Measurements from ENCODE around the gene HPS1. TPM values are rescaled to one million over a fixed set of nuclear protein-coding genes. Genes with fewer than 3 reads are reported as not detected.

The HPS1 gene
- total RNA-seq, 2 donors from 2014 or later: 39.6 to 43.3 TPM

DNA sequence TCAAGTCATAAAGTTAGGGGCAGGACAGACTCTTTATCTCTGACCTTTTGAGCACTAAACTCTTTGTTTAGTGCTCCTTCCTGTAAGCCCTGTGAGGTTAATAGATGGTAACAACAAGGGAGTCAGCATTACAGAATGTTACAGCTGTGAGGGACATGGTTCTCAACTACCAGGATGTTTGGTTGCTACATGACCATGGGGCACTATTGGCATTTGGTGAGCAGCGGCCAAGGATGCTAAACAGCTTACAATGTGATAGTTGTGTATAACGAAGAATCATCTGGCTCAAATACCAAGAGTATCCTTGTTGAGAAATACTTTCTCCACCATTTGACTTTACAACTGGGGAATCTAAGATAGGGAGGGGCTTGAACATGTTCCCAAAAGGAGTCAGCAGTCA lies 35.4 kb upstream of the HPS1 start:
- Mint-ChIP-seq H3K36me3 (ENCODE audit: low read depth) (no peaks in the 10 kb centered on the region), H3K27ac (no peak overlapping the region), H3K27me3 (ENCODE audit: insufficient read depth) (peaks cover 2% of the 10 kb centered on the region), H3K4me3 (no peak overlapping the region), H3K4me1 (no peaks in the 10 kb centered on the region), H3K9me3 (peaks cover 8% of the 10 kb centered on the region)
- H3K27me3 ChIP-seq (ENCODE audit: control insufficient read depth, insufficient read depth, low read length, poor library complexity, severe bottlenecking): no peaks in the 10 kb centered on the region
- no peak for DNase-seq
- H3K4me3 ChIP-seq (ENCODE audit: low read length): no peak overlapping the region
- no peaks in the 10 kb centered on the region for H3K4me1 ChIP-seq (ENCODE audit: control insufficient read depth, insufficient read depth, low read length)
- no peak overlapping the region for H3K9ac ChIP-seq (ENCODE audit: extremely low read depth, low read length, poor library complexity, severe bottlenecking)
- H3K36me3 ChIP-seq (ENCODE audit: control insufficient read depth, insufficient read depth, low read length): no peaks in the 10 kb centered on the region
- TF ChIP-seq, protein P1, sequence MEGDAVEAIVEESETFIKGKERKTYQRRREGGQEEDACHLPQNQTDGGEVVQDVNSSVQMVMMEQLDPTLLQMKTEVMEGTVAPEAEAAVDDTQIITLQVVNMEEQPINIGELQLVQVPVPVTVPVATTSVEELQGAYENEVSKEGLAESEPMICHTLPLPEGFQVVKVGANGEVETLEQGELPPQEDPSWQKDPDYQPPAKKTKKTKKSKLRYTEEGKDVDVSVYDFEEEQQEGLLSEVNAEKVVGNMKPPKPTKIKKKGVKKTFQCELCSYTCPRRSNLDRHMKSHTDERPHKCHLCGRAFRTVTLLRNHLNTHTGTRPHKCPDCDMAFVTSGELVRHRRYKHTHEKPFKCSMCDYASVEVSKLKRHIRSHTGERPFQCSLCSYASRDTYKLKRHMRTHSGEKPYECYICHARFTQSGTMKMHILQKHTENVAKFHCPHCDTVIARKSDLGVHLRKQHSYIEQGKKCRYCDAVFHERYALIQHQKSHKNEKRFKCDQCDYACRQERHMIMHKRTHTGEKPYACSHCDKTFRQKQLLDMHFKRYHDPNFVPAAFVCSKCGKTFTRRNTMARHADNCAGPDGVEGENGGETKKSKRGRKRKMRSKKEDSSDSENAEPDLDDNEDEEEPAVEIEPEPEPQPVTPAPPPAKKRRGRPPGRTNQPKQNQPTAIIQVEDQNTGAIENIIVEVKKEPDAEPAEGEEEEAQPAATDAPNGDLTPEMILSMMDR (conservative IDR thresholded peaks at IDR 0.05): no peak
- WGBS, 2 experiments (ENCODE audit: insufficient coverage in 1 of 2, insufficient read length in 1 of 2): 88 to 100% methylated on average over 1 to 2 of the region's 2 CpGs
- H3K9me3 ChIP-seq (ENCODE audit: control insufficient read depth, low read length): peaks cover 10% of the 10 kb centered on the region
- no peak overlapping the region for H3K27ac ChIP-seq (ENCODE audit: low read depth, low read length)

- H3K9me3 Mint-ChIP-seq: peaks cover 11% of the 10 kb centered on the region
- Histone ChIP-seq H3K36me3 (ENCODE audit: control insufficient read depth, insufficient read depth, low read length) (no peaks in the 10 kb centered on the region), H3K27me3 (ENCODE audit: control insufficient read depth, insufficient read depth, low read length, poor library complexity, severe bottlenecking) (no peaks in the 10 kb centered on the region), H3K4me3 (ENCODE audit: low read length) (no peak overlapping the region), H3K9me3 (ENCODE audit: control insufficient read depth, low read length) (peaks cover 10% of the 10 kb centered on the region), H3K27ac (ENCODE audit: low read depth, low read length) (no peak overlapping the region), H3K4me1 (ENCODE audit: control insufficient read depth, insufficient read depth, low read length) (no peaks in the 10 kb centered on the region), H3K9ac (ENCODE audit: extremely low read depth, low read length, poor library complexity, severe bottlenecking) (no peak overlapping the region)
- H3K36me3 Mint-ChIP-seq (ENCODE audit: low read depth): no peaks in the 10 kb centered on the region
- no peak overlapping the region for H3K27ac Mint-ChIP-seq
- TF ChIP-seq, protein P1 (conservative IDR thresholded peaks at IDR 0.05): no peak
- H3K4me1 Mint-ChIP-seq: no peaks in the 10 kb centered on the region
- H3K4me3 Mint-ChIP-seq: no peak overlapping the region
- 94% methylated on average over 4 to 5 of the region's 5 CpGs for WGBS, 2 experiments (ENCODE audit: insufficient coverage in 1 of 2, insufficient read length in 1 of 2)
- peaks cover 2% of the 10 kb centered on the region for H3K27me3 Mint-ChIP-seq (ENCODE audit: insufficient read depth)
- no peak for DNase-seq
Measured at GRCh38 chr10:98481404-98481945, 34.7 kb upstream of the HPS1 start.

DNA sequence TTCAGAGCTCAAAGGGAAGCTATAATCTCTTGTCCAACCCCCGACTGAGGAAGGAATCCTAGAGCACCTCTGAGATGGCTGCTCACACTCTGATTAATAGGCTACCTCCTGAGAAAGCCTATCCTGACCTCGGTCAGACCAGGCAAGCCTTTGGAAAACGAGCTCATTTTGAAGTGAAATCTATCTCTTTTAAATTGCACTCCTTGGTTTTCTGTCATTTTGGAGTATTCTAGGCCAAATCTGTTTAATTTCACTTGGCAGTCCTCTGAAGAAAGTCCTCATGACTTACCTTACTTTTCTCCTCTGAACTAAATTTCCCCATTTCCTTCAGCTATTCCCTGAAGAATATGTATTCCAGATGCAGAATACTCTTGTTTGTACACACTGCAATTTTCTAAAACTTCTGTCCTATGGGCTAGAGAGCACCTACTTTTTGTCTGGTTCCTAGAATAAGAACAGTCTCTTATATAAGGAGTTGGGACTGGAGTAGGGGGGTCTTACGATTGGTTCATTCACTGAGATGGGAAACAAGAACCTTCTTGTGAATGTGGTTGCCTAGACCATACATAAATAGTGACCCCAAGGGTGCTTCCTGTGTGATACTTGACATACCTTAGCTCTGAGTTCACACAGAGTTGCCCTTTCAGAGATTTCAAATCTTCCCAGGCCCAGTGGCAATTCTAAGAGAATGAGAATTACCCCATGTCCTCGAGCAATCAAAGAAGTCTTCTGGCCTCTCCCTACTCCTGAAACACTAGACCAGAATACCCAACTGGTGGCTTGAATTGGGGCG lies 31.9 kb upstream of the HPS1 start:
- Mint-ChIP-seq H3K36me3 (ENCODE audit: low read depth) (no peaks in the 10 kb centered on the region), H3K27ac (no peak overlapping the region), H3K4me3 (no peak overlapping the region), H3K27me3 (ENCODE audit: insufficient read depth) (peaks cover 2% of the 10 kb centered on the region), H3K9me3 (peaks cover 8% of the 10 kb centered on the region), H3K4me1 (no peaks in the 10 kb centered on the region)
- H3K27ac ChIP-seq (ENCODE audit: low read depth, low read length): no peak overlapping the region
- H3K4me3 ChIP-seq (ENCODE audit: low read length): no peak overlapping the region
- DNase-seq: no peak
- no peaks in the 10 kb centered on the region for H3K36me3 ChIP-seq (ENCODE audit: control insufficient read depth, insufficient read depth, low read length)
- H3K9ac ChIP-seq (ENCODE audit: extremely low read depth, low read length, poor library complexity, severe bottlenecking): no peak overlapping the region
- no peaks in the 10 kb centered on the region for H3K27me3 ChIP-seq (ENCODE audit: control insufficient read depth, insufficient read depth, low read length, poor library complexity, severe bottlenecking)
- H3K4me1 ChIP-seq (ENCODE audit: control insufficient read depth, insufficient read depth, low read length): no peaks in the 10 kb centered on the region
- TF ChIP-seq, protein P1 (conservative IDR thresholded peaks at IDR 0.05): no peak
- peaks cover 4% of the 10 kb centered on the region for H3K9me3 ChIP-seq (ENCODE audit: control insufficient read depth, low read length)
- 81 to 86% methylated on average over 5 to 6 of the region's 6 CpGs for WGBS, 2 experiments (ENCODE audit: insufficient coverage in 1 of 2, insufficient read length in 1 of 2)

Data from endodermal cell (in vitro differentiated cells).